ENCODE measurements around the gene SLC2A13.
"Not testable (repeated sequence)": the region's sequence is repeated elsewhere in the genome, so short reads cannot be mapped to it uniquely, and the experiment has no call there.

SLC2A13 gene

DNA sequence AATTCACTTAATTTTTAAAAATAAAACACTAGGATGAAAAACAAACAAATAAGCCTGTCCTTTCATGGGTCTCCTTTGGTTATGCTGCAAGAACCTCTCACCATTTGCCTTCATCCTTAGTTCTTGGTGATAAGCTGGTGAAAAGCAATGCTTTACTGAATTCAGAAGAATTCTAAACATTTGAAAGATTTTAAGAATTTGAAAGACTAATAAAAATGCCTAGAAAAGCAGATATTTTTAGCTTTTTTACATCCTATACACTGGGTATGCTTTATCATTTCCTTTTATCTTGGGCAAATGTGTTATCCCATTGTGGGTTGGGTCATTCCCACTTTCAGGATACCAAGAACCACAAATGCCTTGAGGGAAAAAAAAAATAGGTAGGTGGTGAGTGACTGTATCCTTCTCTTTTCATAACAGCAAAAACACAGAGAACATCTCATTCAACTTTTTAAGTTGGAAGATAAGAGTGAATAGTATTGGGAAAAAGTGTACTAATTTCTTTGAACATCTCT is 289.2 kb downstream of the SLC2A13 start:
- DNase-seq (ENCODE audit: low spot score), result no peak
- TF ChIP-seq, protein P1, sequence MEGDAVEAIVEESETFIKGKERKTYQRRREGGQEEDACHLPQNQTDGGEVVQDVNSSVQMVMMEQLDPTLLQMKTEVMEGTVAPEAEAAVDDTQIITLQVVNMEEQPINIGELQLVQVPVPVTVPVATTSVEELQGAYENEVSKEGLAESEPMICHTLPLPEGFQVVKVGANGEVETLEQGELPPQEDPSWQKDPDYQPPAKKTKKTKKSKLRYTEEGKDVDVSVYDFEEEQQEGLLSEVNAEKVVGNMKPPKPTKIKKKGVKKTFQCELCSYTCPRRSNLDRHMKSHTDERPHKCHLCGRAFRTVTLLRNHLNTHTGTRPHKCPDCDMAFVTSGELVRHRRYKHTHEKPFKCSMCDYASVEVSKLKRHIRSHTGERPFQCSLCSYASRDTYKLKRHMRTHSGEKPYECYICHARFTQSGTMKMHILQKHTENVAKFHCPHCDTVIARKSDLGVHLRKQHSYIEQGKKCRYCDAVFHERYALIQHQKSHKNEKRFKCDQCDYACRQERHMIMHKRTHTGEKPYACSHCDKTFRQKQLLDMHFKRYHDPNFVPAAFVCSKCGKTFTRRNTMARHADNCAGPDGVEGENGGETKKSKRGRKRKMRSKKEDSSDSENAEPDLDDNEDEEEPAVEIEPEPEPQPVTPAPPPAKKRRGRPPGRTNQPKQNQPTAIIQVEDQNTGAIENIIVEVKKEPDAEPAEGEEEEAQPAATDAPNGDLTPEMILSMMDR (IDR thresholded peaks at IDR 0.05; ENCODE audit: extremely low read depth, insufficient read depth, missing control alignments), result no peak
- in situ Hi-C loops (cut with MboI; ENCODE audit: low pct_unique_long_range_greater_than_20kb, low sequenced_read_pairs, unreplicated experiment), result no loop called here

DNA sequence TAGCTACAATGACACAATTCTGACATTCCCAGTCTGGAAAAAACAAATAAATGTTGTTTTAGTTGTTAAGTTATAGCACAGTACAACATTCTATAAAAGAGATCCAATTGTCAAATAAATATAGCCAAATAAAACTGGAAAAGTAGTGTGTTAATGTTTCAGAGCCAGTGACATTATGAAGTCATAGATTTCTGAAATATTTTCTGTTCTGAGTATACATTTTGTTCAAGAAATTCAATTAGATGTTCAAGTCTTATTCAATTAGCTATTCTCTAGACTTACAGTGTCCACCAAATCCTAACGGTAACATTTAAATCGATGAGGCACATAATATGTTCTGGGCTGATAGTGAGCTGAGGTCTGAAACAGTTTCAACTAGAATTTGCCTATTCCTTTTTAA is 290.1 kb downstream of the SLC2A13 start:
- in situ Hi-C loops (cut with MboI; ENCODE audit: low pct_unique_long_range_greater_than_20kb, low sequenced_read_pairs, unreplicated experiment), result no loop called here
- DNase-seq (ENCODE audit: low spot score), result no peak
- TF ChIP-seq, protein P1 (IDR thresholded peaks at IDR 0.05; ENCODE audit: extremely low read depth, insufficient read depth, missing control alignments), result no peak

DNA sequence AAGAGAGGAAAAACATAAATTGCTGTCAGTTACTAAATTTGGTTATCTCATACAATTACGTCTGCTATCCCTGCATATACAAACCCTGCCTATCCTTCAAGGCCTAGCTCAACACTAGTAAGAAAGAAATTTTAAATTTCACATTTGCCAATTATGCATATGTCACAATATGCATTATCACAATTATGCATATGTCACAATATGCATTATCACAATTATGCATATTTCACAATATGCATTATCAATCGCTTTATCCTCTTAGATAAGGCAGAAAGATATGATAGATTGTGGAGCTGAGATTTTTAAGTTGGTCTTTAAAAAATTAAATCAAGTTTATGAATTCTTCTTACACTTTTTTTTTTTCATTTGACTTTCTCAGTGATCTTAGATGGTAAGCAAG is 291.3 kb downstream of the SLC2A13 start:
- TF ChIP-seq, protein P1 (IDR thresholded peaks at IDR 0.05; ENCODE audit: extremely low read depth, insufficient read depth, missing control alignments), result no peak
- no peak for DNase-seq (ENCODE audit: low spot score)
- in situ Hi-C loops (cut with MboI; ENCODE audit: low pct_unique_long_range_greater_than_20kb, low sequenced_read_pairs, unreplicated experiment), result no loop called here

DNA sequence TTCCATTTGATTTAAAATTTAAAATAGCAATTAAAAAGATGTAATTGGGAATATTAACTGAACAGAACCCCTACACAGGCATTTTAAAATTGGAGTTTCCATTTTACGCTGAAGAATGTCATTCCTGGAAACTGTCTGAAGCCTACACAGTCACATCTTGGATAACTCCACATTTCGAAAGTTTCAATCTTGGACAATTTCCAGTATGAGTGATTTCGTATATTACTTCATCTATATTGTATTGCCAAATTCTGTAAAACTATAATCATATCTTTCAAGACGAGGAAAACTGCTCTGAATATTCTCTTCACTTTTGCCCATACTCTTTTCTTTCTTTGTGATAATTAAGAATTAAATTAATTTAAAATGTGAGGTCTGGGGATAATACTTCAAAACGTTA is 292.1 kb downstream of the SLC2A13 start:
- in situ Hi-C loops (cut with MboI; ENCODE audit: low pct_unique_long_range_greater_than_20kb, low sequenced_read_pairs, unreplicated experiment), result no loop called here
- TF ChIP-seq, protein P1 (IDR thresholded peaks at IDR 0.05; ENCODE audit: extremely low read depth, insufficient read depth, missing control alignments), result no peak
- no peak for DNase-seq (ENCODE audit: low spot score)

DNA sequence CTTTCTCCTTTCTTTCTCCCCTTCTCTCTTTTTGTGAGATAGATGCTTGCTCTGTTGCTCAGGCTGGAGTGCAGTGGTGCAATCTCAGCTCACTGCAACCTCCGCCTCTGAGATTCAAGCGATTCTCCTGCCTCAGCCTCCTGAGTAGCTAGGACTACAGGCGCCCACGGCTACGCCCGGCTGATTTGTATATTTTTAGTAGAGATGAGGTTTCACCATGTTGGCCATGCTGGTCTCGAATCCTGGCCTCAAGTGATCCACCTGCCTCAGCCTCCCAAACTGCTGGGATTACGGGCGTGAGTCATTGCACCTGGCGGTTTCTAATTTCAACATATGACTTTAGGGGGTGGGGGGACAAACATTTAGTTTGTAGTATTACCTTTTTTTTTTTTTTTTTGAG is 293.4 kb downstream of the SLC2A13 start:
- in situ Hi-C loops (cut with MboI; ENCODE audit: low pct_unique_long_range_greater_than_20kb, low sequenced_read_pairs, unreplicated experiment); DNase-seq (ENCODE audit: low spot score): not testable (repeated sequence)

DNA sequence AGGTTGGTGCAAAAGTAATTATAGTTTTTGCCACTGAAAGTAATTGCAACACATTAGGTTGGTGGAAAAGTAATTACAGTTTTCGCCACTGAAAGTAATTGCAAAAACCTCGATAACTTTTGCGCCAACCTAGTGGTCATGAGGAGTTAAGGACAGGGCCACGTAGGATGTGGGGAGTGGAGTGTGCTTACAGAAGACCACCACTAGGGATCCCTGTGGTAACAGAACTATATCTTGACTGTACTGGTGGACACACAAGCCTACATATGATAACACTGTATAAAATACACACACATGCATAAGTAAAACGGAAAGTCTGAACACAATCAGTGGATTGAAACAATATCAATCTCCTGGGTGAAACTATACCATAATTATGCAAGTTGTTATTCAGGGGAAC is 298.8 kb downstream of the SLC2A13 start:
- in situ Hi-C loops (cut with MboI; ENCODE audit: low pct_unique_long_range_greater_than_20kb, low sequenced_read_pairs, unreplicated experiment), result no loop called here
- DNase-seq (ENCODE audit: low spot score), result no peak
- TF ChIP-seq, protein P1 (IDR thresholded peaks at IDR 0.05; ENCODE audit: extremely low read depth, insufficient read depth, missing control alignments), result peak; percentile 23

DNA sequence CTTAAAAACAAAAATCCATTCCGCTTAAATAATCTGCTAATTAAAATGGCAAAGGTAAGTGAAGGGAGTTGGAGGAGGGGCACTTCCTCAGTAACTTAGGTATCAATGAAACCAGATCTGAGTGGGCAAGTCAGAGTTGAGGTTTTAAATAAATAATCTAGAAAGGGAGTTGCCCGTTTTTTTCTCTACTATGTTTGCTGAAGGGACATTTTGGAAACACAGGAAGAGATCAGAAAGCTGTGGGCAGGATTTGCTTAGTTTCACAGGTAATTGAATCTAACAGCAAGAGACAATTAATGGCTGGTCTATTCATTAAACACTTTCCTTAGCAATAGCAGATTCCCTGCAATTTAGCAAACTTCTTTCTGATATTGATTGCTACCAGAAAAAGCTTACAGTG is 300.2 kb downstream of the SLC2A13 start:
- in situ Hi-C loops (cut with MboI; ENCODE audit: low pct_unique_long_range_greater_than_20kb, low sequenced_read_pairs, unreplicated experiment), result no loop called here
- TF ChIP-seq, protein P1 (IDR thresholded peaks at IDR 0.05; ENCODE audit: extremely low read depth, insufficient read depth, missing control alignments), result no peak
- DNase-seq (ENCODE audit: low spot score), result no peak
